Mammary epithelial cell (primary cell): Measurements from ENCODE around the gene PPARA.

Experiments
- CTCF ChIP-seq, 2 donors: IDR thresholded peaks in 1 of 2; conservative IDR thresholded peaks in 1 of 2; 2 replicates each; pipeline ENCODE4 v1.5.1; 2011 to 2012; ENCODE audit warnings: inconsistent platforms in 2 of 2, low read length in 2 of 2, mild to moderate bottlenecking in 2 of 2, control low read depth in 1 of 2, low read depth in 1 of 2; ENCODE audit not compliant: insufficient read depth in 1 of 2; ENCODE audit errors: extremely low read depth in 1 of 2
- EZH2 ChIP-seq: IDR thresholded peaks from 2 replicates; pipeline ENCODE4 v1.6.1; 2012; ENCODE audit warnings: low read length, inconsistent platforms, borderline replicate concordance

GRCh38 chr22:46220921-46221320, 70.6 kb downstream of the PPARA start:
- TF ChIP-seq CTCF (conservative IDR thresholded peaks at IDR 0.05 in 1 of 2, IDR thresholded peaks at IDR 0.05 in 1 of 2; ENCODE audit: extremely low read depth in 1 of 2, insufficient read depth in 1 of 2, low read depth in 1 of 2, low read length in 2 of 2) (no peak), EZH2 (no peak)
